ENCODE measurements around the gene HMCN1.

The HMCN1 gene

DNA sequence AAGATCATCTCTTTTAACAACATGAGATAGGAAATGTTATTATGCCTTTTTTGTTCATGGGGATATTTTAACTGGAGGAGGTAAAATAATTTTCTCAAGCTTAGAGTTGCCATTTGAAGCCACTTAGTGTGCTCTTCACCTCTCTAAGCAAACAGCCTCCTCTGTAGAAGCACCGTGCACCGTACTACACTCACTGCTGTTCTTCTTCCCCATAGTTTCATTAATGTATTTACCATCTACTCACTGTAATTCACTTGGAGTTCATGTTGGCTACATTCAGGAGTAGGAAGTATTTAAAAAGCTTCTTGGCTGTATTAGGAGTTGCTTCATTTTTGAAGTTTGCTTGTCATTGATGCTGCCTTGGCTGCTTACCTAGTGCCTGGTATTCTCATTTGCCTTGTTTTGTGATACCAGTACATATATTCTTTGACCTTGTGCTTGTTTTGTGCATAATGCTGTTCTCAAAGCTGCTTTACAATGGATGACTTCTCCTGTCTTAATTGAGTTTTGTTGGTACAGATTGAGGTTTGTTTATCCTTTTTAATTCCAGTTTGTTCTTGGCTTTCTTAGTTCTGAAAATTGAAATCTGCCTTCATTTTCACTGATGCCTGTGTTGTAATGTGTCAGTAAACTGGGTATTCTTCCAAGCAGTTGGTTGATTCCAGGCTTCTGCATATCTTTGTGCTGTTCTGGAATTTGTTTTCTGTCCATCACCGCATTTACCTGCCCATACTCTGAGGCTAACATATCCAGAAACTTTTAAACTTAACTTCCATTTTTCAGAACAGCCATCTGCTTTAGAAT lies 240.4 kb downstream of the HMCN1 start:
- Histone ChIP-seq H3K27ac (ENCODE audit: low read length) (no peak overlapping the region), H3K36me3 (replicated peaks; ENCODE audit: insufficient read depth, low read length) (no peaks in the 10 kb centered on the region), H3K9me2 (replicated peaks; ENCODE audit: insufficient read depth, low read length) (no peaks in the 10 kb centered on the region), H4K20me1 (ENCODE audit: insufficient read depth, low read length) (no peaks in the 10 kb centered on the region), H3K4me2 (ENCODE audit: low read depth, low read length) (no peak overlapping the region), H3K9ac (ENCODE audit: low read length) (no peak overlapping the region), H3K9me3 (replicated peaks; ENCODE audit: insufficient read depth, low read length) (no peaks in the 10 kb centered on the region), H3K79me2 (ENCODE audit: low read length) (no peaks in the 10 kb centered on the region), H2AFZ (ENCODE audit: low read length) (no peak overlapping the region), H3K4me3 (ENCODE audit: low read length) (no peak overlapping the region), H3F3A (ENCODE audit: insufficient read depth, low read length) (no peaks in the 10 kb centered on the region), H3K4me1 (ENCODE audit: low read length) (no peaks in the 10 kb centered on the region), H3K27me3 (replicated peaks; ENCODE audit: insufficient read depth, low read length) (no peaks in the 10 kb centered on the region)
- DNase-seq: no peak
- TF ChIP-seq EZH2phosphoT487 (IDR thresholded peaks at IDR 0.05; ENCODE audit: low read length): no peak

- no peak overlapping the region for H3K4me2 ChIP-seq (ENCODE audit: low read depth, low read length)
- H3K9ac ChIP-seq (ENCODE audit: low read length): no peak overlapping the region
- H3K9me2 ChIP-seq (replicated peaks; ENCODE audit: insufficient read depth, low read length): no peaks in the 10 kb centered on the region
- no peaks in the 10 kb centered on the region for H4K20me1 ChIP-seq (ENCODE audit: insufficient read depth, low read length)
- no peak for DNase-seq
- no peaks in the 10 kb centered on the region for H3K4me1 ChIP-seq (ENCODE audit: low read length)
- TF ChIP-seq, protein P1, sequence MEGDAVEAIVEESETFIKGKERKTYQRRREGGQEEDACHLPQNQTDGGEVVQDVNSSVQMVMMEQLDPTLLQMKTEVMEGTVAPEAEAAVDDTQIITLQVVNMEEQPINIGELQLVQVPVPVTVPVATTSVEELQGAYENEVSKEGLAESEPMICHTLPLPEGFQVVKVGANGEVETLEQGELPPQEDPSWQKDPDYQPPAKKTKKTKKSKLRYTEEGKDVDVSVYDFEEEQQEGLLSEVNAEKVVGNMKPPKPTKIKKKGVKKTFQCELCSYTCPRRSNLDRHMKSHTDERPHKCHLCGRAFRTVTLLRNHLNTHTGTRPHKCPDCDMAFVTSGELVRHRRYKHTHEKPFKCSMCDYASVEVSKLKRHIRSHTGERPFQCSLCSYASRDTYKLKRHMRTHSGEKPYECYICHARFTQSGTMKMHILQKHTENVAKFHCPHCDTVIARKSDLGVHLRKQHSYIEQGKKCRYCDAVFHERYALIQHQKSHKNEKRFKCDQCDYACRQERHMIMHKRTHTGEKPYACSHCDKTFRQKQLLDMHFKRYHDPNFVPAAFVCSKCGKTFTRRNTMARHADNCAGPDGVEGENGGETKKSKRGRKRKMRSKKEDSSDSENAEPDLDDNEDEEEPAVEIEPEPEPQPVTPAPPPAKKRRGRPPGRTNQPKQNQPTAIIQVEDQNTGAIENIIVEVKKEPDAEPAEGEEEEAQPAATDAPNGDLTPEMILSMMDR (IDR thresholded peaks at IDR 0.05; ENCODE audit: low read length): no peak
- TF ChIP-seq EZH2 (optimal IDR thresholded peaks at IDR 0.05; ENCODE audit: low read depth, low read length) (no peak), EZH2phosphoT487 (IDR thresholded peaks at IDR 0.05; ENCODE audit: low read length) (no peak)
- no peak overlapping the region for H3K4me3 ChIP-seq (ENCODE audit: low read length)
- H3K79me2 ChIP-seq (ENCODE audit: low read length): no peaks in the 10 kb centered on the region
- H3K36me3 ChIP-seq (replicated peaks; ENCODE audit: insufficient read depth, low read length): no peaks in the 10 kb centered on the region
- H3K27ac ChIP-seq (ENCODE audit: low read length): no peak overlapping the region
- H3F3A ChIP-seq (ENCODE audit: insufficient read depth, low read length): no peaks in the 10 kb centered on the region
- no peaks in the 10 kb centered on the region for H3K27me3 ChIP-seq (replicated peaks; ENCODE audit: insufficient read depth, low read length)
- no peaks in the 10 kb centered on the region for H3K9me3 ChIP-seq (replicated peaks; ENCODE audit: insufficient read depth, low read length)
- no peak overlapping the region for H2AFZ ChIP-seq (ENCODE audit: low read length)
Observed at GRCh38 chr1:185980891-185981290, 246.7 kb downstream of the HMCN1 start.

GRCh38 chr1:185984113-185984836 lies 250.1 kb downstream of the HMCN1 start:
- no peak overlapping the region for H3K4me2 ChIP-seq (ENCODE audit: low read depth, low read length)
- H3K27ac ChIP-seq (ENCODE audit: low read length): no peak overlapping the region
- no peak for DNase-seq
- no peaks in the 10 kb centered on the region for H3K9me3 ChIP-seq (replicated peaks; ENCODE audit: insufficient read depth, low read length)
- no peak overlapping the region for H3K9ac ChIP-seq (ENCODE audit: low read length)
- no peaks in the 10 kb centered on the region for H3K36me3 ChIP-seq (replicated peaks; ENCODE audit: insufficient read depth, low read length)
- no peak for TF ChIP-seq EZH2phosphoT487 (IDR thresholded peaks at IDR 0.05; ENCODE audit: low read length)
- TF ChIP-seq, protein P1 (IDR thresholded peaks at IDR 0.05; ENCODE audit: low read length): no peak
- H3K4me1 ChIP-seq (ENCODE audit: low read length): no peaks in the 10 kb centered on the region
- no peaks in the 10 kb centered on the region for H3K79me2 ChIP-seq (ENCODE audit: low read length)
- no peaks in the 10 kb centered on the region for H3K9me2 ChIP-seq (replicated peaks; ENCODE audit: insufficient read depth, low read length)
- no peak overlapping the region for H3K4me3 ChIP-seq (ENCODE audit: low read length)
- H2AFZ ChIP-seq (ENCODE audit: low read length): no peak overlapping the region
- H4K20me1 ChIP-seq (ENCODE audit: insufficient read depth, low read length): no peaks in the 10 kb centered on the region
- H3K27me3 ChIP-seq (replicated peaks; ENCODE audit: insufficient read depth, low read length): no peaks in the 10 kb centered on the region
- no peaks in the 10 kb centered on the region for H3F3A ChIP-seq (ENCODE audit: insufficient read depth, low read length)
